Activated naive CD4-positive, alpha-beta T cell treated with anti-CD3 and anti-CD28 coated beads for 36 hours (primary cell): ENCODE data around the gene NBEA. TPM values are rescaled to one million over a fixed set of nuclear protein-coding genes. Genes with fewer than 3 reads are reported as not detected.
A peak's percentile ranks its signal among the peaks of the same experiment; 100 is the strongest.

Experiments used
- CTCF ChIA-PET: fragments of 350-600 bp; sonication (Branson Sonifier 250); formaldehyde crosslinking; loops from one replicate; lab custom pipeline; 2021; ENCODE audit warnings: antibody characterized with exemption; lab: Charles Lee
- DNase-seq: peaks from one replicate; pipeline ENCODE4 v3.0.0-alpha.2; 2020
- H3K27ac Mint-ChIP-seq: one replicate; pipeline ENCODE4 v1.8.0; 2021; ENCODE audit warnings: mild to moderate bottlenecking, mixed read lengths
- H3K27me3 Mint-ChIP-seq: one replicate; pipeline ENCODE4 v1.8.0; 2021; ENCODE audit warnings: low read depth, mixed read lengths
- H3K36me3 Mint-ChIP-seq: one replicate; pipeline ENCODE4 v1.8.0; 2021; ENCODE audit warnings: low read depth, mixed read lengths
- H3K4me1 Mint-ChIP-seq: one replicate; pipeline ENCODE4 v1.8.0; 2021; ENCODE audit warnings: low read depth, mixed read lengths
- H3K4me3 Mint-ChIP-seq: one replicate; pipeline ENCODE4 v1.8.0; 2021; ENCODE audit warnings: mild to moderate bottlenecking, moderate library complexity, mixed read lengths
- H3K9me3 Mint-ChIP-seq: one replicate; pipeline ENCODE4 v1.8.0; 2021; ENCODE audit warnings: mixed read lengths
- intact Hi-C: fragments of 100-400 bp; cut with micrococcal nuclease; formaldehyde crosslinking; loops from one replicate; pipeline ENCODE4 v1.15.1; 2023
- total RNA-seq, 2 experiments: library from RNA; stranded (reverse); gene quantifications; one replicate each; pipeline ENCODE4 v1.2.3, GENCODE V29; 2021

Gene NBEA
- total RNA-seq, 2 experiments from 2014 or later = 0.26 to 0.67 TPM

GRCh38 chr13:35470671-35471661 is 528.9 kb downstream of the NBEA start:
- intact Hi-C loops = loop anchor here (5.0 kb wide), 2 partner anchors 529 to 961 kb away; partner anchors contain the start of genes CCNA1 and NBEA
- peaks cover 63% of the 10 kb centered on the region for H3K27me3 Mint-ChIP-seq
- no peak for DNase-seq
- CTCF ChIA-PET = no interaction called here
- peaks cover 17% of the 10 kb centered on the region for H3K4me1 Mint-ChIP-seq
- peaks cover 4% of the 10 kb centered on the region for H3K9me3 Mint-ChIP-seq
- no peak overlapping the region for H3K27ac Mint-ChIP-seq
- H3K4me3 Mint-ChIP-seq = no peak overlapping the region
- H3K36me3 Mint-ChIP-seq = peaks cover 9% of the 10 kb centered on the region

DNA sequence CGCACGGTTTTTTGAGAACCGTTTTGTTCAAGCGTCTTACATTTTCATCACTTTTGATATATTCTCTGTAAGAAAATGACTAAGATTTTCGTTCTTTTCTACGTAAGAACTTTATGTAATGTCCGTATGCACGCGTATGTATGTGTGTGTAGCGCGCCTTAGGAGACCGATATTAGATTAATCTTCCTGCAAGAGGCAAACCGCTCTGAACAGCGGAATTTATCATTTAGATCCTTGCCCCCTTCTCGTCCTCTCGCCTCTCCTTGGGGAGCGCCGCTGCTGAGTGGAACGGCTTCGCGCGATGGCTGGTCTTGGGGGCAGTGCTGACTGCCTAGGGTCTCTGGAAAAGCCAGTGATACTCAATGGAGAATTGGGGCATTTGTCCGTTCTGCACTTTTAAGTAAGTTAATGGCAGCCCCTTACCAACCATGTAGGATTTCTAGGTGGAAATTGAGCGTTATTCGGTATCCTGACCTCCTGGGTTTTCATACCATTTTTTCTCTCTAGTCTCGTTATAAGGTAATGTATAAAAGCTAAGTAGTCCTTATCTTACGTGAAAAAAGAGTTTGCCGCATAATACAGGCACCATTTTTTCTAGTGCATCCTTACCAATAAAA is 529.7 kb downstream of the NBEA start:
- Mint-ChIP-seq H3K4me3 (no peak overlapping the region), H3K27me3 (peaks cover 69% of the 10 kb centered on the region), H3K4me1 (peaks cover 24% of the 10 kb centered on the region), H3K9me3 (peaks cover 4% of the 10 kb centered on the region), H3K27ac (no peak overlapping the region), H3K36me3 (peaks cover 9% of the 10 kb centered on the region)
- no peak for DNase-seq
- CTCF ChIA-PET = no interaction called here
- intact Hi-C loops = loop anchor here (5.0 kb wide), 2 partner anchors 530 to 960 kb away; partner anchors contain the start of genes CCNA1 and NBEA

GRCh38 chr13:35472323-35472881 is 530.3 kb downstream of the NBEA start:
- no peak for DNase-seq
- Mint-ChIP-seq H3K36me3 (peaks cover 9% of the 10 kb centered on the region), H3K27ac (no peak overlapping the region), H3K9me3 (peaks cover 4% of the 10 kb centered on the region), H3K4me1 (peaks cover 27% of the 10 kb centered on the region), H3K27me3 (peaks cover 72% of the 10 kb centered on the region), H3K4me3 (no peak overlapping the region)
- CTCF ChIA-PET = no interaction called here
- intact Hi-C loops = loop anchor here (5.0 kb wide), 2 partner anchors 530 to 960 kb away; partner anchors contain the start of genes CCNA1 and NBEA

GRCh38 chr13:35473206-35473775 is 531.2 kb downstream of the NBEA start:
- H3K4me3 Mint-ChIP-seq = no peak overlapping the region
- no peak overlapping the region for H3K27ac Mint-ChIP-seq
- CTCF ChIA-PET = no interaction called here
- H3K36me3 Mint-ChIP-seq = peaks cover 8% of the 10 kb centered on the region
- DNase-seq = no peak
- peaks cover 4% of the 10 kb centered on the region for H3K9me3 Mint-ChIP-seq
- H3K27me3 Mint-ChIP-seq = peaks cover 76% of the 10 kb centered on the region
- peaks cover 31% of the 10 kb centered on the region for H3K4me1 Mint-ChIP-seq
- intact Hi-C loops = loop anchor here (5.0 kb wide), 2 partner anchors 531 to 959 kb away; partner anchors contain the start of genes CCNA1 and NBEA

GRCh38 chr13:35473802-35474201 is 531.7 kb downstream of the NBEA start:
- no peak overlapping the region for H3K4me3 Mint-ChIP-seq
- no peak for DNase-seq
- H3K27ac Mint-ChIP-seq = no peak overlapping the region
- peaks cover 7% of the 10 kb centered on the region for H3K36me3 Mint-ChIP-seq
- intact Hi-C loops = loop anchor here (5.0 kb wide), 2 partner anchors 532 to 958 kb away; partner anchors contain the start of genes CCNA1 and NBEA
- CTCF ChIA-PET = no interaction called here
- peaks cover 73% of the 10 kb centered on the region for H3K27me3 Mint-ChIP-seq
- peaks cover 31% of the 10 kb centered on the region for H3K4me1 Mint-ChIP-seq
- H3K9me3 Mint-ChIP-seq = peaks cover 4% of the 10 kb centered on the region

DNA sequence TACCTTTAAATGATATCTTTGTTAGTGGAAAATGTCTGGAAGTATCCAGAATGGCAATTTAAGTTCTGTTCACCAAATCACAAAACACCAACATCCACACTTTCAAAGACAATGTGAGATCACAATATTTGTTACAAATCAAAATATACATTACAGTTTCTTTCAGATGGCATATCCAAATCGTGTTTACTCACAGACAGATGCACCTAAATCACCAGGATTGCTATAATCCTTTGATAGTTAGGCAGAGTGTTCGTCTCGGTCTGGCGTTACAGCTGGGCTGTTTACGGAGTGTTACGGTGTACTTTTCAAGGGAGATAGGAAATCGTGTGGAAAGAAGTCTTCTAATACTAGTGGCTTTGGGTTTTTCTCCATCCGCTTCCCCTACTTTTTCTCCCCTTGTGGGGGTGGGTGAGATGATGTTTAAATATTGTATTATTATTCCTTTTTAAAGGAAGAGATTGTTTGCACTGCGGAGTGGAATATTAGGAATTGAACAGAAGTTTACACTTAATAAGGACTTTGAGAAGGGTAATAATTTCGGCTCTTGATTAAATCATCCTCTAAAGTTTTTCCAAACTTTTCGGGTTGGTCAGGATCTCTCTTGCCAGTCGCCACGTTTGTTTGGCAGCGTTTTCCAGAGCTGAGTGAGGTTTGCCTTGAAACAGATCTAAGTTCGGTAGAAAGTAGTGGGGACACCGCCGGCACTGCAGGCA is 532.6 kb downstream of the NBEA start:
- H3K4me1 Mint-ChIP-seq = peaks cover 31% of the 10 kb centered on the region
- peaks cover 4% of the 10 kb centered on the region for H3K9me3 Mint-ChIP-seq
- no peak overlapping the region for H3K27ac Mint-ChIP-seq
- peaks cover 7% of the 10 kb centered on the region for H3K36me3 Mint-ChIP-seq
- peak overlapping the region; percentile 75 for H3K4me3 Mint-ChIP-seq
- intact Hi-C loops = loop anchor here (5.0 kb wide), 2 partner anchors 532 to 958 kb away; partner anchors contain the start of genes CCNA1 and NBEA
- no peak for DNase-seq
- peaks cover 72% of the 10 kb centered on the region for H3K27me3 Mint-ChIP-seq
- CTCF ChIA-PET = no interaction called here

- peaks cover 2% of the 10 kb centered on the region for H3K9me3 Mint-ChIP-seq
- CTCF ChIA-PET = no interaction called here
- peaks cover 6% of the 10 kb centered on the region for H3K36me3 Mint-ChIP-seq
- peaks cover 65% of the 10 kb centered on the region for H3K27me3 Mint-ChIP-seq
- H3K27ac Mint-ChIP-seq = no peak overlapping the region
- peak; percentile 38 for DNase-seq
- H3K4me3 Mint-ChIP-seq = peak overlapping the region; percentile 75
- H3K4me1 Mint-ChIP-seq = peaks cover 30% of the 10 kb centered on the region
- intact Hi-C loops = no loop called here
These were observed 533.3 kb downstream of the NBEA start for GRCh38 chr13:35475212-35475959.

GRCh38 chr13:35475960-35476943 is 534.2 kb downstream of the NBEA start, which contains the start of gene MAB21L1:
TSS of gene MAB21L1 (minus strand) at chr13:35476689. CDS start at chr13:35476138, 551 bp downstream.
- CTCF ChIA-PET = no interaction called here
- H3K27ac Mint-ChIP-seq = no peak within 1 kb of the TSS
- peaks cover 62% of the 10 kb centered on the region for H3K27me3 Mint-ChIP-seq
- peaks cover 5% of the 10 kb centered on the region for H3K36me3 Mint-ChIP-seq
- H3K4me1 Mint-ChIP-seq = peaks cover 28% of the 10 kb centered on the region
- peak within 1 kb of the TSS; percentile 75 for H3K4me3 Mint-ChIP-seq
- peak; percentile 21 for DNase-seq
- intact Hi-C loops = no loop called here
- H3K9me3 Mint-ChIP-seq = peaks cover 2% of the 10 kb centered on the region

- H3K4me1 Mint-ChIP-seq = peaks cover 22% of the 10 kb centered on the region
- H3K36me3 Mint-ChIP-seq = peaks cover 4% of the 10 kb centered on the region
- intact Hi-C loops = no loop called here
- CTCF ChIA-PET = no interaction called here
- H3K4me3 Mint-ChIP-seq = no peak overlapping the region
- no peak for DNase-seq
- no peaks in the 10 kb centered on the region for H3K9me3 Mint-ChIP-seq
- no peak overlapping the region for H3K27ac Mint-ChIP-seq
- peaks cover 50% of the 10 kb centered on the region for H3K27me3 Mint-ChIP-seq
These were observed 535.4 kb downstream of the NBEA start for GRCh38 chr13:35477386-35477946.
